Activated T-helper 1 cell treated with Interleukin-2 at 50 U/mL for 16 hours (primary cell): Measurements from ENCODE around the gene GLIS2.

ENCODE experiments used
- DNase-seq: peaks from one replicate; pipeline ENCODE4 v3.0.0-alpha.2; 2020; ENCODE audit warnings: low read depth

The GLIS2 gene

DNA sequence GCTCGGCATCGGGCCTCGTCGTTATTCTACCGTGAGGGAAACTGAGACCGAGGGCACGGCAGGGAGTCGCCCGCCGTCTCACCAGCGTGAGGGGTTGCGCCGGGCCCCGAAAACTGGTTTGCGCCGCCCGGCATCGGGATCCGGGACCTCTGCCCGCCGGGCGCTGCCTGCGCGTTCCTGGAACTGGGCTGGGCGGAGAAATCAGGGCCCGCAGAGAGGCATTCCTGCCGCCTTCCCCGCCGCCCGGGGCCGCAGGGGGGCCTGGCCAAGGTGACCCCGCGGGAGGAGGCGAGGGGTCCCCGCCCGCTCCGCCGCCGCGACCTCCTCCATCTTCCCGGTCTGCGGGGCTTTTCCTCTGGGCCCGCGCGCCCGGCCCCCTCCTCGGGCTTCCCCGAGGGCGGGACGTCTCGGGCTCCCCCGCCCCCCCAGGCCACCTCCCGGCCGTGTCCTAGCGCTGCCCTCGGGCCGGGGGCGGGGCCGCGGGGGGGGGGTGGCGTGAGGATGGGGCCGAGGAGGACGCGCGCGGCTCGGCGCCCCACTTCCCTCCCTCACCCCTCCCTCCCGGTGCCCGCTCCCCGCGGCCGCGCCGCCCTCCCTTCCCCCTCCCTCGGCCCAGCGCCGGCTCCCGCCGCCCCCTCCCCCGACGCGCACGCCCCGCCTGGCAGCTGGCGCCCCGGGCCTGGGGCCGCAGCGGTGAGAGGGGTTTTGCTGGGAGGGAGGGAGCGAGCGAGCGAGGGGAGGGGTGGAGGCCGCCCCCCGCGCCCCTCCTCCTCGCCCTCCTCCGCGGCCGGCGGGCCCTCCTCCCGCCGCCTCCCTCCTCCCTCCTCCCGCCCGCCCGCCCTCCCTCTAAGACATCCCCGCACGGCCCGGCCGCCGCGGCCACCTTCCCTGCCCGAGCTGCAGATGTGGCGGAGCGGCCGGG is at the start of gene GLIS2:
Gene GLIS2 (plus strand): TSS at position 882 of the 922 bp plus-strand sequence. CDS start 16,214 bp downstream, outside the sequence.
- no peak for DNase-seq

DNA sequence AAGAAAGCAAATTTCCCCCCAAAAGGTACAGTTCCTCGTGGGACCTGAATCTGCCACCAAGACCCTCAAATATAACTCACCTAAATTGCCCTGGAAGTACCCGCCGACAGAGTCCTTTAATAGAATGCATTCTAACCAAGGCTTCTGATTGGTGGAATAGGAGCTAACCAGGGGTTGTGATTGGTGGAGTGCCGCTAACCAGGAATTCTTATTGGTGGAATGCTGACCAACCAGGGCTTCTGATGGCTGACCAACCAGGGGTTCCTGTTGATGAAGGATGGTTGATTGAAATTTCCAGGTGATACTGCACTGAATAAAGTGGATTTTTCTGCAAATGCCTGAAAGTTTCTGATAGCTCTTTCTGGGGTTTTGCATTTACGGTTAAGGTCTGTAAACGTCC is 49.5 kb upstream of the GLIS2 start:
- no peak for DNase-seq

DNA sequence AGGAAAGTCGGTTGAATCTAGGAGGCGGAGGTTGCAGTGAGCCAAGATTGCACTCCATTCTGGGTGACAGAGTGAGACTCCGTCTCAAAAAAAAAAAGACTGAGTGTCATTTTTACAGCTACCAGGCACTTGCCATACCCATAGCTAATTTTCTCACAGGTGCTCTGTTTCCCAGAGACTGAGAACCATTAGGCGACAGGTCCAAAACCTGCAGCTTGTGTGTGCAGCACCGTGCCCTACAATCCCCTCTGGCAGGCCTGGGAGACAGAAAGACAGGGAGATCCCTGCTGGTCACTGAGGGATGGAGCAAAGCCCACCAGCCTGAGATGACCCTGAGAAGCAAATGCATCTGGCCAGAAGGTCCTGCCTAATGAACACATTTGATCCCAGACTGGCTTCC is 45.8 kb upstream of the GLIS2 start:
- DNase-seq: no peak

DNA sequence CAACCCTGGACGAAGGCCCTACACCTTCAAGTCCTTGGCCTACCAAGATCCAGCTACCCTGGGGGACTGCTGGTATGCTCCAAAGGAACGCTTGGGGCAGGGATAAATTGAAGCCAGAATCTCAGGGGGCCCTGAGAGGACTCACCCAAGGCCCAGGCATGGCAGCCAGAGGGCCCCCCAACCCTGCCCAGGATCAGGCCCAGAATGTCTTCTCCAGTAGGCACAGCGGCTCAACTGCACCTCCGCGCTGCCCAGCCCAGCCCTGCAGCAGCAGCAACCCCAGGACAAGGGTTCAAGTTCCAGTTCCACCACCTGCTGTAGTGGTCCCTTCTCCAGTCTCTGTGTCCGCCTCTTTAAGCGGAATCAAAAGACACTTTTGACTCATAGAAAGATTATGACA is 45.3 kb upstream of the GLIS2 start:
- no peak for DNase-seq

DNA sequence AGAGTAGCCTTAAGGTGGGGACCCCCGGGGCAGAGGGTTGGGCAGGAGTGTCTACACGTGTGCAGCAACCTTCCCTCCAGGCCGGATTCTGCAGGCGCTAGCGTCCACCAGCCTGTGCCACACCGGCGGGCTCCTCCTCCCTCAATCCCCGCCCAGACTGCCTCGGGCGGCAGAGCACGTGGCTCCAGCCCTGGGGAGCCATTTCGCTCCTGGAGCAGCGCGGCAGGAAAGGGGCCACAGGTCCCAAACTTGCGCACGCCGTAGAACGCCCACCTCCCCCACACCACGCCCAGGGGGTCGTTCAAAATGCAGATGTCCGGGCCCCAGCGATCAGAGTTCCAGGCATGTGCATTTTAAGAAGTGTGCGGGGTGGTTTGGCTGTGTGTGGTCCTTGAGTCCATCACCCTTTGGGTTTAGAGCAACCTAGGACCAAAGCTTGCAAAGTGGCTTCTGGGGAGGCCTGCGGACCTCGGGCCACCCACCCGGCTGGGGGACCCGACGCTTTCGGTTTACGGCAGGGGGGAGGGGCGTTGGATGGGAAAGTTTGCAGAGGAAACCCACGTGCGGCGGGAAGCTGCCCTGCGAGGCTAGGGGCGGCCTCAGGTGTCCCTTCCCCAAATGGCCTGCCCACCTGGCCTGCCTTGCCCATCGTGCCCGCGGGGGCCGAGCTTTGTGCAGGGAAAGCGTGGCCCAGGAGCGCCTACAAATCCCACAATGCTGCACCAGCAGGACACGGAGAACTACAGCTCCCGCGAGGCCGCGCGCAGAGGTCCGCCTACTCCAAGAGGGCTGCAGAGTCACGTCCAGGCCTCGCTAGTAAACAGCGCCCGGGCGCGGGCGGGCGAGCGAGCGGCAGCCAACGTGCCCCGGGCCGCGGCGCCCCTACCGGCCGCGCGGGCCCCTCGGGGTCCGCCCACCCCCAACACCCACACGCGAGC is 44.4 kb upstream of the GLIS2 start:
- peak; percentile 76 for DNase-seq

DNA sequence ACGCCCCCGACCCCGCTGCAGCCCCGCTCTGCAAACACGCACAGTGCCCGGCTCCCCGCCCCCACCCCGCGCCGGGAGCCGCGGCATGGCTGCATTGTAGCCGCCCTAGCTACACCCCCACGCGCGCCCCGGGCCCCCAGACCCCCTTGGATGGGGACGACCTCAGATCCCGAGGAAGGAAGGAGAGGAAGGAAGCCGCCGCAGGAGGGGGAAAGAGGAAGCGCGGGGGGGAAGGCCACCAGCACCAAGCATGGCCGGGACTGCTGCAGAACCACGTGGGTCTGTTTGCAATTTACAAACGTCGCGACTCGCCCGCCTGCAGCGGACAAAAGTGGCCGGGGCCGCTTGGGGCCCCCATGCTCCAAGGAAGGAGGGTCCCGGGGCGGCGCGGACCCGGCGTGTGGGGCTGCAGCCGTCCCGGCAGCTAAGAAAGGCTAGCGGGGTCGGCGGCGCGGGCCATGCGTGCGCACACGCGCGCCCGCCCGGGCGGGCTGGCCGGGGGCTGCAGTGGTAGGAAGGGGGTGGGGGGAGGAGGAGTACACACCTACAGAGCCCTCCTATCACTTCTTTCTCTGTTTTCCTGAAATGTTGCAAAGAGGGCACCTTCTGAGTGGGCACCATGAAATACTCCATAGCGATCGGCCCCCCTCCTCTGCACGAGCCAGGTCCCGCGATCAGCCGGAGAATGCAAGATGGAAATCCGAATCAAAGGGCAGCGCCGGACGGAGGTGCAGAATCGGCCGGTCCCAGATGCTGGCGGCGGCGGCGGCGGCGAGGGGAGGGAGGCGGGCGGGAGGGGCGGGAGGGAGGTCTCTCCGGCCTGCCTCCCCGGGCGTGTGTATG is 43.5 kb upstream of the GLIS2 start:
- DNase-seq: no peak

DNA sequence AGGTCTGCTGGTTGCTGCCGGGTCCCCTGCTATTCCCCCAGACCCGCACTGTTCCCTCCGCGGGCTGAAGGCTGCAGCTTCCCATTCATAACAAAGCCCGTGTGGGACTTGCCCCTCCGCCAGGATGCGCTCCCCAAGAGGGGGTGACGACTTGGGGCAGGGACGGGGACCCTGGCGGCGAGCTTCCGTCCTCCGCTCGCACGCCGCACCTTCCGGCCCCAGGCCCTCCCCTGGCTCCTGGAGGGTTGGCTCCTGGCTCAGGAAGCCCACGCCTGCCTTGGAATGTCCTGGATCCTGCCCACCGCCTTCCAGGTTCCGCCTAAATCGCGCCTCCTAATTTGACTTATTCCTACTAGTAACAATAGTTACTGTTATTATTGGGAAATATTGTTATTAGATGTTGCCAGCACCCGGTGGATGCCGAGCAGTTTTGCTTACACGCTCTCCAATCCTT is 42.0 kb upstream of the GLIS2 start:
- DNase-seq: no peak

DNA sequence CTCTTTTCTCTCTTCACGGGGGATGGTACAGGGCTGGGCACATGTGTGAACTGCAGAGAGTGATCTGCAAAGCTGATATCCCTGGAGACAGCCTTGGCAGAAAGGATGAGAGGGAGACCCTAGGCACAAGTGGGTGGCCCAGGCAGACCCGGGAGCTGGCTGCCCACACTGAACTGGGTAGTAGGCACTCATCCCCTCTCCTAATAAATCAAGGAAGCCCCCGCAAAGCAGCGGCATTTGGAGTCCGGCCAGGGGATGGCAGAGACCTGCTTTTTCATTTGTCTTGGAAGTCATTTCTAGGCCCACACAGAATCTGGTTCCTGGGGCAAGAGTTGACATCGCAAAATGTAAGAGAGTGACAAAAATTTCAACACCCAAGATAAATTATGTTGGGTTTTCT is 40.0 kb upstream of the GLIS2 start:
- no peak for DNase-seq

DNA sequence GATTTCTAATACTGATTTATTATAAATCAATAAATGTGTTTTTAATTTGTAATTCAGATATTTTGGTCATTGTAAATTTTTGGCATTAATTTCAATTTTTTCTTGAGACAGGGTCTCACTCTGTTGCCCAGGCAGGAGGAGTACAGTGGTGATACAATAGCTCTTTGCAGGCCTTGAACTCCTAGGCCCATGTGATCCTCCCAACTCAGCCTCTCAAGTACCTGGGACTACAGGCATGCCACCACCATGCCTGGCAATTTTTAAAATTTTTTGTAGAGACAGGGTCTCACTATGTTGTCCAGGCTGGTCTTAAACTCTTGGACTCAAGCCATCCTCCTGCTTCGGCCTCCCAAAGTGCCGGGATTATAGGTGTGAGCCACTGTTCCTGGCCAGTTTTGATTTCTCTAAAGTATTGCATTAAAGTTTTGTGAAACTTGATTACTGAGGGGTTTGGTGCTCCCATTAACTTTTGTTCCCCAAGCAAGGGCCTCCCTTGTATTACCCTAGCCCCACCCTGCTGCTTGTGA is 37.8 kb upstream of the GLIS2 start:
- DNase-seq: no peak

DNA sequence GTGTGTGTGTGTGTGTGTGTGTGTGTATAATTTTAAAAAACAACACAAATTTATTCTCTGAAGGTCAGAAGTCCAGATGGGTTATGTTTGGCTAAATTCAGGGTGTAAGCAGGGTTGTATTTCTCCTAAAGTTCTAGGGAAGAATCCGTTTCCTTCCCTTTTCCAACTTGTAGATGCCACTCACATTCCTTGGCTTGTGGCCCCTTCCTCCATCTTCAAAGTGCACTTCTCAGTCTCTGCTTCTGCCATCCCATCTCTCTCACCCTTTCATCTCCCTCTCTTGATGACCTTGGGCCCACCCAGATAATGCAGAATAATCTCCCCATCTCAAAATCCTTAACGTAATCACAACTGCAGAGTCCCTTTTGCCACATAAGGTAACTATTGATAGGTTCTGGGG is 35.2 kb upstream of the GLIS2 start:
- no peak for DNase-seq

DNA sequence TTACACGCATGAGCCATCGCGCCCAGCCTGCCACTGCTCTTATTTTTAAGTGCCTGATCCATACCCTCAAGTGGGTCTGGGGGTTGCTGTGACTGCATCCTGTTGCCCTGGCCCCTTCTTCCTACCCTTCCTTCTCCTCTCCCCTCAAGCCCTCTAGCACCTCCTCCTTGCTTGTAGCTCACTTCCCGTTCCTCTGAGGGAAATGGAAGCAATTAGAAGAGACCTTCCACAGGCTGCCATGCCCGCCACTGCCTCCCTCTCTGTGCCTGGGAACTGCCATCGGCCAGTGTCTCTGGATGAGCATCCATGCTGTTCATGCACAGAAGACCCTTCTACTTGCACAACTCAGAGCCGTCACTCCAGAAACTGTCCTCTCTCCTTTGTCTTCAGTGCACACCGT is 32.4 kb upstream of the GLIS2 start:
- no peak for DNase-seq

DNA sequence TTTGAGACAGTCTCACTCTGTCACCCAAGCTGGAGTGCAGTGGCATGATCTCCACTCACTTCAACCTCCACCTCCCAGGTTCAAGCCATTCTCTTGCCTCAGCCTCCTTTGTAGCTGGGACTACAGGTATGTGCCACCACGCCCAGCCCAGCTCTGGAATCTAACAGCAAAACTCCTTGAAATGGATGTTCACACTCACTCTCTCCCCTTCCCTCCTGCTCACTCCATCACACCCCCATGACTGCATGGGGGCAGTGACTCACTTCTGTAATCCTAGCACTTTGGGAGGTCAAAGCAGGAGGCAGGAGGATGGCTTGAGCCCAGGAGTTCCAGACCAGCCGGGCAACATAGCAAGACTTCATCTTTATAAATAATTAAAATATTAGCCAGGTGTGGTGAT is 31.9 kb upstream of the GLIS2 start:
- no peak for DNase-seq

DNA sequence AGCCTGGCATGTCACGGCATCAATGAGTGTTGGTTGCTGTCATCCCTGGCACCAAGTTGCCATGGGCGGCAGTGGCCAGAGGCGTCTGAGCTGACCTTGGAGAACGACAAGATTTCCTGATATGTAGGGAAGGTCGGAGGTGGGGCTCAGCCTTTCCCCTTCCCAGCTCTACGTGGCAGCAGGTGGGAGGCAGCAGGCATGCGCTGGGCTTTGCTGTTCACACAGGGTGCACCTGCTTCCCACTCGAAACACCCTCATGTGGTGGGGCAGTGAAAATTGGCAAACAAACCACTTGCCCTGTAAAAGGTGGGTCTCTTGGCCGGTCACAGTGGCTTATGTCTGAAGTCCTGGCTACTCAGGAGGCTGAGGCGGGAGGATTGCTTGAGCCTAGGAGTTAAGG is 30.7 kb upstream of the GLIS2 start:
- no peak for DNase-seq

DNA sequence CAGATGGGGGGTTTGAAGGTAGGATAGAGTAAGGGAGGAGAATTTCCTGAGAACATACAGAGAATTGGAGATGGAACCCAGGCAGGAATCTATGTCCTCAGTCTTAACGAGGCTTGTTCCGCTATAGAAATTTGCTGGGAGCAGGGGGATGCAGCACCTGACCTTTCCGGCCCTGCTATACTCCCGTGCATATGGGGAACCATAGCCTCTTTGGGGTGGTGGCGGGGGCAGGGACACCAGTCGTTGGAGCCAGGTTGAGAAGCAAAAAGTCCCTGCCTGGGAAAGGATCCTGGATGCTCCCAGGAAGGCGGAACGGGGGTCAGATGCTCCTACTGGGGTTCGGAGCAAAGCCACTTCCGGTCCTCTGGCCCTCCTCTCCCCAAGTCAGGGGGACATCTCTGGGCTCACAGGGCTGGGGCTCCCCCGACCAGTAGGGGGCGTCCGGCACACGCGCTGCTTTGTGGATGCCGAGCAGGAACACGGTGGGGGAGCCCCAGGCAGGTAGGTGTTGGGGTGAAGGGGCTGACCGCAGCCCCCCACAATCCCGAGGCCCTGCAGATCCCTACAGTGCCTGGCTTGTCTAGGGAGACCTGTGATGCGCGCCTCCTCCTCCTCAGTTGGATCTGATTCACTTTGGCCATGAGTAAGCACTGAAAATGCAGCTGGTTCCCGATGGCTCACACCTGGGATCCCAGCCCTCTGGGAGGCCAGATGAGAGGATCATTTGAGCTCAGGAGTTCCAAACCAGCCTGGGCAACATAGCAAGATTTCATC is 27.5 kb upstream of the GLIS2 start:
- DNase-seq: peak; percentile 68

DNA sequence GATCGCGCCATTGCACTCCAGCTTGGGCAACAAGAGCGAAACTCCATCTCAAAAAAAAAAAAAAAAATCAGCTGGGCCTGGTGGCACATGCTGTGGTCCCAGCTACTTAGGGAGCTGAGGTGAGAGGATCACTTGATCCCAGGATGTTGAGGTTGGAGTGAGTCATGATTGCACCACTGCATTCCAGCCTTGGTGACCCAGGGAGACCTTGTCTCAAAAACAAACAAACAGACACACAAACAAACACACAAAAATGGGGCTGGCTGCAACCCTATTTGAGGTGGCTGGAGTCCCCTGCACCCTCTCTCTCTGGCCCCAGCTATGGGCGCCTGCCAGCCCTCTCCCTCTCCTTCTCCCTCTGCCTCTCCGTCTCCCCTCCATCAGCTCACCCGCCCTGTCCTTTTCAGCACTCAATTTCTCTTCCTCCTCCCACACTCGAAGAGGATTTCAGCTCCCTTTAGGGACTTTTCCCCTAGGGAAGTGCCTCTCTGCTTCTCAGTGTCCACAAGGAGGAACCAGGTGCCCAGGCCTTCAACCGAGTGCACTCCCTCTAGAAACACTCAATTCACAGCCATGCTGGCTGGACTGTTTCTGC is 25.5 kb upstream of the GLIS2 start:
- no peak for DNase-seq

DNA sequence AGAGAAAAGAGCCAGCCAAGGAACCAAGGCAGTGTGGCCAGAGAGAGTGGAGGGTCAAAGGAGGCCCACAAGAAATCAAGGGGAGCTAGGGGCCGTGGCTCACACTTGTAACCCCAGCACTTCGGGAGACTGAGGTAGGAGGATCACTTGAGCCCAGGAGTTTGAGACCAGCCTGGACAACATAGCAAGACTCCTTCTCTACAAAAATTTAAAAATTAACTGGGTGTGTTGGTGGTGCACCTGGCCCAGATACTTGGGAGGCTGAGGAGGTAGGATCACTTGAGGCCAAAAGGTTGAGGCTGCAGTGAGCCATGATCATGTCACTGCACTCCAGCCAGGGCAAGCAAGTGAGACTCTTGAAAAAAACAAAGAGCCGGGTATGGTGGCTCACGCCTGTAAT is 24.2 kb upstream of the GLIS2 start:
- DNase-seq: no peak

DNA sequence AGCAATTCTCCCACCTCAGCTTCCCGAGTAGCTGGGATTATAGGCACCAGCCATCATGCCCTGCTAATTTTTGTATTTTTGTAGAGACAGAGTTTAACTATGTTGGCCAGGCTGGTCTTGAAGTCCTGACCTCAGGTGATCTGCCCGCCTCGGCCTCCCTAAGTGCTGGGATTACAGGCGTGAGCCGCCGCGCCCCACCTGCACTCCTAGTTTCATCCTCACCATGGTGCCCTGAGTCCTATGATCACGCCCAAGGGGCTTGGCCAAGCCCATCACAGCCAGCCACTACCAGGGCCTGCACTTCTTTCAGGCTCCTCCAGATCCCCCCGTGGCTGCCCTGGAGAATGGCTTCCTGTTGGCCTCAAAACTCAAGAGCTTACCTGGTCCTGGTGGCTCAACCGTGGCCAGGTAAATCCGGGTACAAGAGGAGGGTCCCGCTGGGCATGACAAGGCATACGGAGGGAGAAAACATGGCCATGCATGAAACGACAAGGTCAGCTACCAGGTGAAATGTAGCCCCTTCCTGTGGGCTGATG is 22.6 kb upstream of the GLIS2 start:
- no peak for DNase-seq

DNA sequence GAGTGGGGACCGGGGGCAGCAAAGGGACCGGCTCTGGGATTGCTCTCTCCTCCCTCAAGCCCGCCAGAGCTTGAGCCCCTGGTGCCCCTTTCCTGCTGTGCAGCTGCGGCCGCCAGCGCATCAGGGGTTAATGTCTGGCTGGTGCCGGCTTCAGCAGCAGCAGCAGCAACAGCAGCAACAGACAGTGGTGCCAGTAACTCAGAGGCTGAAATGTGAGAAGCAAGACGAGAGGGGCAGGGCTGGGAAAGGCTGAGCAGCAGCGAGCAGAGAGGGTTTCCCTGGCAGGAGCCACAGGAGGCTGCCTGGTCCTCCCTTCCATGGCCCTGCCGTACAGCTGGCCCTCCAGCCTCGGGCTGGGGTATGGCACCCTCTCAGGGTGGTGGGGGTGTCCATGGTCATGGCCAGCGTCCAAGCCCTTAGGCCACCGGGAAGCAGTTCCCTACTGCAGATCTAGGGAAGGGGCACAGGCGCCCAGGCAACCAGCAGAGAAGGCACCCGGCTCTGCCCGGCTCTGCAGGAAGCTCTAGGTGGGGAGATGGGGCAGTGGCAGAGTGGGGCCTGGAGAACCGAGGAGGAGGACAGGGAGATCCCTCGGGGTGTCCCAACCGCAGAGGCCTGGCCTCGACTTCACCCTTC is 21.9 kb upstream of the GLIS2 start:
- DNase-seq: no peak

DNA sequence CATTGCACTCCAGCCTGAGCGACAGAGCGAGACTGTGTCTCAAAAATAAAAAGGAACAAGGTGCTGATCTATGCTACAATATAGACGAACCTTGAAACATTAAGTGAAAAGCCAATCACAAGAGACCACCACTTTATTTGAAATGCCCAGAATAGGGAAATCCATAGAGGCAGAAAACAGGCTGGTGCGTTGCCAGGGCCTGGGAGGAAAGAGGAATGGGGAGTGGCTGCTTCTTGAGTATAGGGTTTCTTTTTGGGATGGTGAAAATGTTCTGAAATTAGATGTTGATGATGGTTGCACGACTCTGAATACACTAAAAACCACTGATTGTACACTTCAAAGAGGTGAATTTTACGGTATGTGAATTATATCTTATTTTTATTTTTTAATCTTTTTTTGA is 20.3 kb upstream of the GLIS2 start:
- DNase-seq: no peak

DNA sequence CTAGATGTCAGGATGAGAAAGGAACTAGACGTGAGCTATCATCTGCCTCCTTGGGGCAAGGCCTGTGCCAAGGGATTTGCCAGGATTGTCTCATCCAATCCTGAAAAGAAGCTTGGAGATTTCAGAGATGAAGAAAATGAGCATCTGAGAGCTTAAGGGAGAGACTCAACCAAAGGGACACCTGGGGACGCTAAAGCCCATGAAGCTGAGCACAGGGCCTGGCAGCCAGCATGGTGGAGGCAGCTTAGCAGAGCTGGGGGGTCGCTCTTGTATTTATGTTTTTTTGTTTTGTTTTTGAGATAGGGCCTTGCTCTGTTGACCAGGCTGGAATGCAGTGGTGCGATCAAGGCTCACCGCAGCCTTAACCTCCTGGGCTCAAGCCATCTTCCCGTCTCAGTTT is 18.4 kb upstream of the GLIS2 start:
- no peak for DNase-seq
